HepG2 (cell line): ENCODE data around the gene KDM4B. TPM values are rescaled to one million over a fixed set of nuclear protein-coding genes. Genes with fewer than 3 reads are reported as not detected.

Experiments
- ATAC-seq: fragments of 200-7000 bp; cut with Tn5 transposase; 3 replicates; pipeline ENCODE4 v1.9.1; 2020; ENCODE audit warnings: mild to moderate bottlenecking, moderate library complexity
- BruUV-seq: library from RNA; stranded (reverse); fragments of 400-500 nt; replicated peaks from 2 replicates; lab custom pipeline; 2021; lab: Mats Ljungman, UMichigan
- CTCF ChIA-PET: fragments of 300-600 bp; formaldehyde crosslinking; extraction: SDS; loops from one replicate; lab custom pipeline; 2021; ENCODE audit warnings: low total read pairs, inconsistent platforms, low intra/inter-chr PET ratio; lab: Yijun Ruan, JAX
- POLR2A ChIA-PET: fragments of 350-600 bp; sonication (Branson Sonifier 250); formaldehyde crosslinking; loops from one replicate; lab custom pipeline; 2020; ENCODE audit warnings: antibody characterized with exemption, inconsistent platforms; lab: Yijun Ruan, JAX
- DNase-seq: peaks from one replicate; pipeline ENCODE4 v3.0.0-alpha.2; 2015; ENCODE audit warnings: low spot score
- FAIRE-seq: peaks from 3 replicates; lab custom pipeline; 2011; peaks lifted over from hg19 to GRCh38; lab: Jason Lieb, UNC
- H2AFZ ChIP-seq: one replicate; pipeline ENCODE4 v1.6.1; 2011; ENCODE audit warnings: low read length, inconsistent platforms
- H3K27ac ChIP-seq: fragments of 300-600 bp; 3 replicates; pipeline ENCODE4 v1.8.0; 2011; ENCODE audit warnings: mixed run types, mild to moderate bottlenecking, mixed read lengths, low read length, inconsistent platforms; ENCODE audit not compliant: insufficient read depth; ENCODE audit errors: extremely low read length
- H3K27me3 ChIP-seq, 2 experiments: fragments of 200-600 bp in 1 of 2; 2 replicates in 1 of 2; 3 replicates in 1 of 2; pipeline versions ENCODE4 v1.6.0 to v1.8.0; 2011; ENCODE audit warnings: low read length in 2 of 2, mild to moderate bottlenecking in 2 of 2, moderate library complexity in 2 of 2, inconsistent platforms in 1 of 2; ENCODE audit not compliant: insufficient read depth in 2 of 2, control insufficient read depth in 1 of 2
- H3K36me3 ChIP-seq, 2 experiments: fragments of 200-600 bp in 1 of 2; replicated peaks in 1 of 2; 2 replicates in 1 of 2; 3 replicates in 1 of 2; pipeline versions ENCODE4 v1.5.1 to v1.8.0; 2011; ENCODE audit warnings: low read length in 2 of 2, inconsistent platforms in 1 of 2; ENCODE audit not compliant: insufficient read depth in 2 of 2, control insufficient read depth in 1 of 2
- H3K4me1 ChIP-seq: 2 replicates; pipeline ENCODE4 v1.5.1; 2012; ENCODE audit warnings: low read length, inconsistent platforms; ENCODE audit not compliant: insufficient read depth
- H3K4me2 ChIP-seq: 2 replicates; pipeline ENCODE4 v1.6.0; 2011; ENCODE audit warnings: low read depth, low read length, inconsistent platforms
- H3K4me3 ChIP-seq, 3 experiments: fragments of 200-600 bp in 1 of 3; sonication (generic), shearing (Covaris generic) in 1 of 3; replicated peaks in 1 of 3; 2 replicates each; pipeline ENCODE4 v1.5.1; 2011 to 2016; ENCODE audit warnings: low read length in 3 of 3, inconsistent platforms in 2 of 3, low read depth in 2 of 3, mild to moderate bottlenecking in 2 of 3, control low read depth in 1 of 3, mixed read lengths in 1 of 3; ENCODE audit not compliant: insufficient read depth in 1 of 3
- H3K79me2 ChIP-seq: one replicate; pipeline ENCODE4 v1.6.1; 2011; ENCODE audit warnings: low read length, inconsistent platforms; ENCODE audit not compliant: insufficient read depth
- H3K9ac ChIP-seq: 2 replicates; pipeline ENCODE4 v1.6.0; 2011; ENCODE audit warnings: mild to moderate bottlenecking, low read depth, low read length, inconsistent platforms; ENCODE audit not compliant: insufficient read depth
- H3K9me3 ChIP-seq: 2 replicates; pipeline ENCODE4 v1.5.1; 2012; ENCODE audit warnings: mild to moderate bottlenecking, low read length
- H4K20me1 ChIP-seq: 2 replicates; pipeline ENCODE4 v1.6.0; 2011; ENCODE audit warnings: inconsistent platforms, mild to moderate bottlenecking, low read length, moderate library complexity; ENCODE audit not compliant: insufficient read depth
- AGO2 ChIP-seq: fragments of 200-400 bp; formaldehyde crosslinking; optimal IDR thresholded peaks from 2 replicates; pipeline ENCODE3; 2017; ENCODE audit warnings: mild to moderate bottlenecking, low read depth, low read length, moderate library complexity
- HNRNPLL ChIP-seq: fragments of 200-400 bp; formaldehyde crosslinking; IDR thresholded peaks from 2 replicates; pipeline ENCODE4 v1.6.1; 2017; ENCODE audit warnings: mild to moderate bottlenecking, low read depth, low read length; ENCODE audit not compliant: poor library complexity, severe bottlenecking
- PCBP1 ChIP-seq: fragments of 200-400 bp; formaldehyde crosslinking; IDR thresholded peaks from 2 replicates; pipeline ENCODE4 v1.6.1; 2017; ENCODE audit warnings: mild to moderate bottlenecking, low read depth, low read length, borderline replicate concordance
- RFXANK ChIP-seq: IDR thresholded peaks from 2 replicates; pipeline ENCODE4 v1.6.1; 2016
- ZNF160 ChIP-seq: sonication (generic); formaldehyde crosslinking; IDR thresholded peaks from 2 replicates; pipeline ENCODE4 v1.8.0; 2022; ENCODE audit warnings: mild to moderate bottlenecking, inconsistent platforms, missing genetic modification reagents
- ZNF205 ChIP-seq: IDR thresholded peaks from 2 replicates; pipeline ENCODE4 v1.6.1; 2018; ENCODE audit warnings: missing biosample characterization, missing genetic modification reagents
- ZNF207 ChIP-seq: fragments of 450-650 bp; IDR thresholded peaks from 2 replicates; pipeline ENCODE4 v1.6.1; 2016; ENCODE audit warnings: antibody characterized with exemption, borderline replicate concordance
- ZNF260 ChIP-seq: sonication (generic); formaldehyde crosslinking; IDR thresholded peaks from 2 replicates; pipeline ENCODE4 v1.4.0; 2020; ENCODE audit warnings: missing genetic modification reagents, low read depth, mild to moderate bottlenecking, borderline replicate concordance
- ZNF75D ChIP-seq: sonication (generic); formaldehyde crosslinking; IDR thresholded peaks from 2 replicates; pipeline ENCODE4 v1.8.1; 2023; ENCODE audit warnings: missing genetic modification reagents, mild to moderate bottlenecking, borderline replicate concordance
- ZNF780A ChIP-seq: sonication (generic); formaldehyde crosslinking; IDR thresholded peaks from 2 replicates; pipeline ENCODE4 v1.8.0; 2022; ENCODE audit warnings: mild to moderate bottlenecking, missing genetic modification reagents, moderate library complexity
- WGBS: methylation state at CpG from one replicate; pipeline ENCODE4 v1.1.6; 2017; ENCODE audit warnings: low lambda C conversion rate; 5-methylcytosine and 5-hydroxymethylcytosine counted together
- in situ Hi-C: cut with HindIII; loops from 2 replicates; pipeline ENCODE4 v1.10.0; 2017; ENCODE audit warnings: low pct_unique_long_range_greater_than_20kb; ENCODE audit not compliant: extremely low pct_ligation_motif_present
- intact Hi-C: fragments of 100-400 bp; cut with micrococcal nuclease; formaldehyde crosslinking; loops from one replicate; pipeline ENCODE4 v1.10.0; 2022; ENCODE audit not compliant: unreplicated experiment
- polyA plus RNA-seq, 8 experiments: library from polyadenylated mRNA; depleted of rRNA in 3 of 8; stranded (reverse) in 7 of 8; unstranded in 1 of 8; fragments of >200 nt; fragmentation: Illumina TruSeq in 4 of 8; extraction: Trizol in 4 of 8; gene quantifications; 2 replicates each; pipeline versions ENCODE4 v1.2.1 to v1.2.3, GENCODE V29; 2011 to 2016; ENCODE audit warnings: low read depth in 4 of 8, missing spikeins in 1 of 8, mixed read lengths in 1 of 8; ENCODE audit not compliant: insufficient read depth in 1 of 8
- total RNA-seq, 5 experiments: library from RNA; depleted of rRNA; stranded (reverse); fragments of >200 nt; fragmentation: Illumina TruSeq; extraction: Trizol; gene quantifications; 2 replicates each; pipeline ENCODE4 v1.2.3, GENCODE V29; 2016; ENCODE audit warnings: low read depth in 1 of 5
- TF ChIP-seq, protein P1 (sequence below): sonication (generic); formaldehyde crosslinking; IDR thresholded peaks from 2 replicates; pipeline ENCODE4 v1.4.0; 2020; ENCODE audit warnings: mild to moderate bottlenecking, missing genetic modification reagents
- TF ChIP-seq, protein P2 (sequence below): sonication (generic); formaldehyde crosslinking; IDR thresholded peaks from 2 replicates; pipeline ENCODE4 v1.5.1; 2020; ENCODE audit warnings: mild to moderate bottlenecking, missing genetic modification reagents, moderate library complexity

KDM4B gene
- total and polyA plus RNA-seq, 2 of the 13 experiments (the other 11 are each of a cell fraction or from before 2014, with no cell fraction given) = 4.9 to 14.6 TPM

DNA sequence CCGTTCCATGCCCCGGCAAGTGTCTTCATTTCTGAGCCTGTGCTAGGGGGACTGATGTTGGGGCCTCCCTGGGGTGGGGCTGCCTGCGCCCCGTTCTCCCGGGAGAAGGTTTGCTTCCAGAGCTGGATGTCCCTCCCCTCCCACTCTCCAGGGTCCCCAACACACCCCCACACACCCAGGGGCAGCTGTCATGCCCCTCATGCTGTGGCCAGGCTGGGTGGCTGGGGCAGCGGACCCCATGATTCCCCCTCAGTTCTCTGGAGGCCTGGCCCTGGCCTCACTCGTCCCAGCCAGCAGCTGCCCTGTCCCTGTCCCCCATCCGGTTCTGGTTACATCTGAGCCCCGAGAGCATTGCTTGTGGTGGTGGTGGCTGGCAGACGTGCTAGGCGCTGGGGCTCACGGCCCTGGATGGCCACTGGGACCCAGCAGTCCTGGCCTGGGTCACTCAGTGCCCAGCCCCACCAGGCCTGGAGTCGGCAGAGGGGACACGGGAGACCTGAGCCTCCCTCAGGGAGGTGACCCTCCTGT is 184.8 kb downstream of the KDM4B start:
- H4K20me1 ChIP-seq = no peaks in the 10 kb centered on the region
- no peak overlapping the region for H3K4me3 ChIP-seq
- H3K9ac ChIP-seq = no peak overlapping the region
- FAIRE-seq = no peak
- in situ Hi-C loops = no loop called here
- CTCF ChIA-PET = interaction anchor here (1.3 kb wide), 1 partner anchor 105 kb away, joined by 11 read pairs; no protein-coding TSS in a partner anchor
- H3K9me3 ChIP-seq = no peaks in the 10 kb centered on the region
- no peak for DNase-seq
- POLR2A ChIA-PET = no interaction called here
- BruUV-seq = no TSS peak
- H3K27ac ChIP-seq = no peak overlapping the region
- intact Hi-C loops = loop anchor here (5.0 kb wide), 1 partner anchor 106 kb away; no protein-coding TSS in a partner anchor
- H3K4me1 ChIP-seq = peaks cover 6% of the 10 kb centered on the region
- no peaks in the 10 kb centered on the region; a peak in 1 of 5 replicates for H3K36me3 ChIP-seq
- no peaks in the 10 kb centered on the region for H3K79me2 ChIP-seq
- no peak overlapping the region for H2AFZ ChIP-seq
- no peaks in the 10 kb centered on the region for H3K27me3 ChIP-seq
- 93% methylated on average over 6 of the region's 14 CpGs for WGBS
- H3K4me2 ChIP-seq = no peak overlapping the region
- ATAC-seq = peak; percentile 56
- no peak for TF ChIP-seq RFXANK
- TF ChIP-seq ZNF780A (CRISPR knock-in tag) = no peak
- peak; percentile 24 for TF ChIP-seq HNRNPLL
- TF ChIP-seq, protein P1, sequence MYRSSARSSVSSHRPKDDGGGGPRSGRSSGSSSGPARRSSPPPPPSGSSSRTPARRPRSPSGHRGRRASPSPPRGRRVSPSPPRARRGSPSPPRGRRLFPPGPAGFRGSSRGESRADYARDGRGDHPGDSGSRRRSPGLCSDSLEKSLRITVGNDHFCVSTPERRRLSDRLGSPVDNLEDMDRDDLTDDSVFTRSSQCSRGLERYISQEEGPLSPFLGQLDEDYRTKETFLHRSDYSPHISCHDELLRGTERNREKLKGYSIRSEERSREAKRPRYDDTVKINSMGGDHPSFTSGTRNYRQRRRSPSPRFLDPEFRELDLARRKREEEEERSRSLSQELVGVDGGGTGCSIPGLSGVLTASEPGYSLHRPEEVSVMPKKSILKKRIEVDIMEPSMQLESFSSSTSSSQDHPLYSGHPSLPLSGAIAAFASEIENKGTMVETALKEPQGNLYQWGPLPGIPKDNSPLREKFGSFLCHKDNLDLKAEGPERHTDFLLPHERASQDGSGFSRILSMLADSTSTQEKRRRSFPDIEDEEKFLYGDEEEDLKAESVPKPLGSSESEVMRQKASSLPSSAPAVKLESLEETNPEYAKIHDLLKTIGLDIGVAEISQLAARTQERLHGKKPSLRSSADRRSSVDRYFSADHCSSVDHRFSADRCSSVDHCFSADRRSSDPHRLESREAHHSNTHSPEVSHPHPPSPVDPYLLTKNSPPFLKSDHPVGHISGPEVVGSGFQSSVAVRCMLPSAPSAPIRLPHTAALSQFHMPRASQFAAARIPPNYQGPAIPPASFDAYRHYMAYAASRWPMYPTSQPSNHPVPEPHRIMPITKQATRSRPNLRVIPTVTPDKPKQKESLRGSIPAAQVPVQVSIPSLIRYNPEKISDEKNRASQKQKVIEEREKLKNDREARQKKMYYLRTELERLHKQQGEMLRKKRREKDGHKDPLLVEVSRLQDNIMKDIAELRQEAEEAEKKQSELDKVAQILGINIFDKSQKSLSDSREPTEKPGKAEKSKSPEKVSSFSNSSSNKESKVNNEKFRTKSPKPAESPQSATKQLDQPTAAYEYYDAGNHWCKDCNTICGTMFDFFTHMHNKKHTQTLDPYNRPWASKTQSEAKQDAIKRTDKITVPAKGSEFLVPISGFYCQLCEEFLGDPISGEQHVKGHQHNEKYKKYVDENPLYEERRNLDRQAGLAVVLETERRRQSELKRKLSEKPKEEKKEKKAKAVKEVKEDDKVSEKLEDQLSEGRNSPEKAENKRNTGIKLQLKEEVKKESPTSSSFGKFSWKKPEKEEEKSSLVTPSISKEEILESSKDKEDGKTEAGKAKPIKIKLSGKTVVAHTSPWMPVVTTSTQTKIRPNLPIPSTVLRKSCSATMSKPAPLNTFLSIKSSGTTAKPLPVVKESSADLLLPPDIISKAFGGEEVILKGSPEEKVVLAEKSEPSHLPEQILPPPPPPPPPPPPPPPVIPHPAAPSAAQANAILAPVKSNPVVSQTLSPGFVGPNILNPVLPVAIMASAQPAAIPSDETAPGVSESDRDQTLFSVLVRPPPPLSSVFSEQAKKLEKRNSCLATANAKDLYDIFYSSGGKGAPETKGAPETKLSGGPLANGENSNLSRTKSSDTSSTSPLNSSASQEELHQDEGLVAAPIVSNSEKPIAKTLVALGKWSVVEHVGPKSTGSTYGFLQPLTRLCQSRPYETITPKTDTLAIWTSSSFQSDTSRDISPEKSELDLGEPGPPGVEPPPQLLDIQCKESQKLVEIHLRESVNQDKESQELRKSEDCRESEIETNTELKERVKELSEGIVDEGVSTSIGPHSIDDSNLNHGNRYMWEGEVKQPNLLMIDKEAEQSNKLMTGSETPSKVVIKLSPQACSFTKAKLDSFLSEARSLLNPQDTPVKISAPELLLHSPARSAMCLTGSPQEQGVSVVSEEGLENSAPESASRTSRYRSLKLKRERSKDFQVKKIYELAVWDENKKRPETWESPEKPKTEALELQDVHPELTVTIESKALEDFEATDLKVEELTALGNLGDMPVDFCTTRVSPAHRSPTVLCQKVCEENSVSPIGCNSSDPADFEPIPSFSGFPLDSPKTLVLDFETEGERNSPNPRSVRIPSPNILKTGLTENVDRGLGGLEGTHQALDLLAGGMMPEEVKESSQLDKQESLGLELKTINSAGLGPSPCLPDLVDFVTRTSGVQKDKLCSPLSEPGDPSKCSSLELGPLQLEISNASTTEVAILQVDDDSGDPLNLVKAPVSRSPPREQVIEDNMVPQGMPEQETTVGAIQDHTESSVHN = no peak
- no peak for TF ChIP-seq ZNF205
- no peak for TF ChIP-seq ZNF260 (CRISPR knock-in tag)
- 0 out of 2 replicates have a peak, but pooled peaks have one; percentile 15 for TF ChIP-seq PCBP1
- no peak for TF ChIP-seq ZNF207
- TF ChIP-seq AGO2 = peak; percentile 83
- TF ChIP-seq ZNF160 (CRISPR knock-in tag) = no peak
- TF ChIP-seq, protein P2, sequence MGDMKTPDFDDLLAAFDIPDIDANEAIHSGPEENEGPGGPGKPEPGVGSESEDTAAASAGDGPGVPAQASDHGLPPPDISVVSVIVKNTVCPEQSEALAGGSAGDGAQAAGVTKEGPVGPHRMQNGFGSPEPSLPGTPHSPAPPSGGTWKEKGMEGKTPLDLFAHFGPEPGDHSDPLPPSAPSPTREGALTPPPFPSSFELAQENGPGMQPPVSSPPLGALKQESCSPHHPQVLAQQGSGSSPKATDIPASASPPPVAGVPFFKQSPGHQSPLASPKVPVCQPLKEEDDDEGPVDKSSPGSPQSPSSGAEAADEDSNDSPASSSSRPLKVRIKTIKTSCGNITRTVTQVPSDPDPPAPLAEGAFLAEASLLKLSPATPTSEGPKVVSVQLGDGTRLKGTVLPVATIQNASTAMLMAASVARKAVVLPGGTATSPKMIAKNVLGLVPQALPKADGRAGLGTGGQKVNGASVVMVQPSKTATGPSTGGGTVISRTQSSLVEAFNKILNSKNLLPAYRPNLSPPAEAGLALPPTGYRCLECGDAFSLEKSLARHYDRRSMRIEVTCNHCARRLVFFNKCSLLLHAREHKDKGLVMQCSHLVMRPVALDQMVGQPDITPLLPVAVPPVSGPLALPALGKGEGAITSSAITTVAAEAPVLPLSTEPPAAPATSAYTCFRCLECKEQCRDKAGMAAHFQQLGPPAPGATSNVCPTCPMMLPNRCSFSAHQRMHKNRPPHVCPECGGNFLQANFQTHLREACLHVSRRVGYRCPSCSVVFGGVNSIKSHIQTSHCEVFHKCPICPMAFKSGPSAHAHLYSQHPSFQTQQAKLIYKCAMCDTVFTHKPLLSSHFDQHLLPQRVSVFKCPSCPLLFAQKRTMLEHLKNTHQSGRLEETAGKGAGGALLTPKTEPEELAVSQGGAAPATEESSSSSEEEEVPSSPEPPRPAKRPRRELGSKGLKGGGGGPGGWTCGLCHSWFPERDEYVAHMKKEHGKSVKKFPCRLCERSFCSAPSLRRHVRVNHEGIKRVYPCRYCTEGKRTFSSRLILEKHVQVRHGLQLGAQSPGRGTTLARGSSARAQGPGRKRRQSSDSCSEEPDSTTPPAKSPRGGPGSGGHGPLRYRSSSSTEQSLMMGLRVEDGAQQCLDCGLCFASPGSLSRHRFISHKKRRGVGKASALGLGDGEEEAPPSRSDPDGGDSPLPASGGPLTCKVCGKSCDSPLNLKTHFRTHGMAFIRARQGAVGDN (CRISPR knock-in tag) = 0 out of 2 replicates have a peak, but pooled peaks have one; percentile 16
- no peak for TF ChIP-seq ZNF75D (CRISPR knock-in tag)
